ENCODE data around the gene FATE1. TPM values are rescaled to one million over a fixed set of nuclear protein-coding genes. Genes with fewer than 3 reads are reported as not detected.
A peak's percentile ranks its signal among the peaks of the same experiment; 100 is the strongest.
"Not testable (repeated sequence)": the region's sequence is repeated elsewhere in the genome, so short reads cannot be mapped to it uniquely, and the experiment has no call there.

The FATE1 gene
- total RNA-seq, 1 donor from 2014 or later: not detected

DNA sequence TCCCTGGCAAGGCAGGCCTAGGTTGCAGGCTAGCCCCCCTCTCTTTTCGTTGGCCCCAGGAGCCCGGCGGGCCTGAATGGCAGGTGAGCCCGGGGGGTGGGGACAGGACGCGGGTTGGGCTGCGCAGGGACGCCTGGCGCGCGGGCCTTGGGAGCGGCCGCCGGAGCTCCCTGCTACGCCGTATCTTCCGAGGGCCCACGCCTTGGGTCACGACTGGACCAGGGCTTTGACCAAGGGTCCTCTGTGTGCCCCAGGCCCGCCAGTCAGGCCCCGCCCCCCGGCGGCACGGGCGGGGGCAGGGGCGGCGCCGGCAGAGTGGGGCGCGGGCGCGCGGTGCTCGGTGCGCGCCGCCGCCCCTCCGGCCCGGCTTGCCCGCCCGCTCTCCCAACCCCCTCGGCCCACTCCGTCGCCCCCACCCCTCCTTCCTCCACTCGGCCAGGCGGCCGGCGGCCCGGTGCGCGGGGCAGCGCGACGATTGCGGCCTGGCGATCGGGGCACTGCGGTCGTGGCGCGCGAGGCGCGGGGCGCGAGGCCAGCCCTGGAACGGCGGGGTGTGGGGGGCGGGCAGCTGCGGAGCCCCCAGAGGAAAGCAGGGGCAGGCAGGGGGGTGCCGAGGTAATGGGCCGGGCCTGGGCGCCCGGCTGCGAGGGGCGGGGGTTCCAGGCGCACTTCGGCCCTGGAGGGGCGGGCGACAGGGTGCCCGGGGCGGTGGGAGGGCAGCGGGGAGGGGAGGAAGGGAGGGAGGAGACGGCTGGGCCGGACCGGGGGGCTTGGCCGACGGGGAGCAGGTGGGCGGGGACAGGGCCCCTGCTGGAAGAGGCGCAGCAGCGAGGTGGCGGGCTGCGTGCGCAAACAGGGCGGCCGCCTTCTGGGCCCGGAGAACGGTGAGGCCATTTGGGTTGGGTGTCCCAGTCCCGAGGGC lies 20.9 kb upstream of the FATE1 start, which contains the start of gene PRRG3:
Gene PRRG3, plus strand, starts transcription at position 798 of the 922 bp plus-strand sequence. CDS start 3,357 bp downstream, outside the sequence.
- H3K27me3 ChIP-seq (ENCODE audit: insufficient read depth, low read length): no peaks in the 10 kb centered on the region
- no peaks in the 10 kb centered on the region for H3K9me3 ChIP-seq (ENCODE audit: insufficient read depth, low read depth, low read length)
- no peaks in the 10 kb centered on the region for H3K79me2 ChIP-seq (ENCODE audit: insufficient read depth, low read length)
- no peaks in the 10 kb centered on the region for H3K4me1 ChIP-seq (ENCODE audit: insufficient read depth, low read length)
- H3K36me3 ChIP-seq (ENCODE audit: insufficient read depth, low read length): no peaks in the 10 kb centered on the region
- FAIRE-seq: no peak
- Mint-ChIP-seq H3K27me3 (ENCODE audit: low read depth, unreplicated experiment) (peaks cover 17% of the 10 kb centered on the region), H3K27ac (ENCODE audit: unreplicated experiment) (peak within 1 kb of the TSS; percentile 58), H3K4me3 (ENCODE audit: unreplicated experiment) (peak within 1 kb of the TSS; percentile 78), H3K36me3 (ENCODE audit: low read depth, unreplicated experiment) (no peaks in the 10 kb centered on the region), H3K4me1 (ENCODE audit: low read depth, unreplicated experiment) (peaks cover 5% of the 10 kb centered on the region), H3K9me3 (ENCODE audit: unreplicated experiment) (peaks cover 5% of the 10 kb centered on the region)
- TF ChIP-seq, protein P1, sequence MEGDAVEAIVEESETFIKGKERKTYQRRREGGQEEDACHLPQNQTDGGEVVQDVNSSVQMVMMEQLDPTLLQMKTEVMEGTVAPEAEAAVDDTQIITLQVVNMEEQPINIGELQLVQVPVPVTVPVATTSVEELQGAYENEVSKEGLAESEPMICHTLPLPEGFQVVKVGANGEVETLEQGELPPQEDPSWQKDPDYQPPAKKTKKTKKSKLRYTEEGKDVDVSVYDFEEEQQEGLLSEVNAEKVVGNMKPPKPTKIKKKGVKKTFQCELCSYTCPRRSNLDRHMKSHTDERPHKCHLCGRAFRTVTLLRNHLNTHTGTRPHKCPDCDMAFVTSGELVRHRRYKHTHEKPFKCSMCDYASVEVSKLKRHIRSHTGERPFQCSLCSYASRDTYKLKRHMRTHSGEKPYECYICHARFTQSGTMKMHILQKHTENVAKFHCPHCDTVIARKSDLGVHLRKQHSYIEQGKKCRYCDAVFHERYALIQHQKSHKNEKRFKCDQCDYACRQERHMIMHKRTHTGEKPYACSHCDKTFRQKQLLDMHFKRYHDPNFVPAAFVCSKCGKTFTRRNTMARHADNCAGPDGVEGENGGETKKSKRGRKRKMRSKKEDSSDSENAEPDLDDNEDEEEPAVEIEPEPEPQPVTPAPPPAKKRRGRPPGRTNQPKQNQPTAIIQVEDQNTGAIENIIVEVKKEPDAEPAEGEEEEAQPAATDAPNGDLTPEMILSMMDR (IDR thresholded peaks at IDR 0.05; ENCODE audit: insufficient read depth, low read depth, low read length): no peak
- no peak for TF ChIP-seq EZH2 (IDR thresholded peaks at IDR 0.05; ENCODE audit: insufficient read depth, low read length)
- H4K20me1 ChIP-seq (ENCODE audit: insufficient read depth, low read length): no peaks in the 10 kb centered on the region
- H2AFZ ChIP-seq (ENCODE audit: low read depth, low read length): no peak within 1 kb of the TSS
- no peak within 1 kb of the TSS for H3K9ac ChIP-seq (ENCODE audit: low read length)
- no peak within 1 kb of the TSS for H3K4me3 ChIP-seq (ENCODE audit: insufficient read depth, low read depth, low read length)
- no peak within 1 kb of the TSS for H3K27ac ChIP-seq (ENCODE audit: low read depth, low read length)
- H3K4me2 ChIP-seq (ENCODE audit: low read length): no peak within 1 kb of the TSS
- DNase-seq (ENCODE audit: low read depth): no peak

GRCh38 chrX:151695583-151696340 lies 20.1 kb upstream of the FATE1 start:
- Histone ChIP-seq H3K4me2 (ENCODE audit: low read length) (no peak overlapping the region), H3K4me1 (ENCODE audit: insufficient read depth, low read length) (no peaks in the 10 kb centered on the region), H3K79me2 (ENCODE audit: insufficient read depth, low read length) (no peaks in the 10 kb centered on the region), H4K20me1 (ENCODE audit: insufficient read depth, low read length) (no peaks in the 10 kb centered on the region), H3K27me3 (ENCODE audit: insufficient read depth, low read length) (no peaks in the 10 kb centered on the region), H3K9ac (ENCODE audit: low read length) (no peak overlapping the region), H2AFZ (ENCODE audit: low read depth, low read length) (no peak overlapping the region), H3K27ac (ENCODE audit: low read depth, low read length) (no peak overlapping the region), H3K9me3 (ENCODE audit: insufficient read depth, low read depth, low read length) (no peaks in the 10 kb centered on the region), H3K4me3 (ENCODE audit: insufficient read depth, low read depth, low read length) (no peak overlapping the region), H3K36me3 (ENCODE audit: insufficient read depth, low read length) (no peaks in the 10 kb centered on the region)
- Mint-ChIP-seq H3K9me3 (ENCODE audit: unreplicated experiment) (peaks cover 5% of the 10 kb centered on the region), H3K4me1 (ENCODE audit: low read depth, unreplicated experiment) (peaks cover 5% of the 10 kb centered on the region), H3K36me3 (ENCODE audit: low read depth, unreplicated experiment) (no peaks in the 10 kb centered on the region), H3K27me3 (ENCODE audit: low read depth, unreplicated experiment) (peaks cover 17% of the 10 kb centered on the region), H3K27ac (ENCODE audit: unreplicated experiment) (peak overlapping the region; percentile 58), H3K4me3 (ENCODE audit: unreplicated experiment) (peak overlapping the region; percentile 78)
- DNase-seq (ENCODE audit: low read depth) (no peak), FAIRE-seq (no peak)
- TF ChIP-seq, protein P1 (IDR thresholded peaks at IDR 0.05; ENCODE audit: insufficient read depth, low read depth, low read length): no peak
- TF ChIP-seq EZH2 (IDR thresholded peaks at IDR 0.05; ENCODE audit: insufficient read depth, low read length): no peak

DNA sequence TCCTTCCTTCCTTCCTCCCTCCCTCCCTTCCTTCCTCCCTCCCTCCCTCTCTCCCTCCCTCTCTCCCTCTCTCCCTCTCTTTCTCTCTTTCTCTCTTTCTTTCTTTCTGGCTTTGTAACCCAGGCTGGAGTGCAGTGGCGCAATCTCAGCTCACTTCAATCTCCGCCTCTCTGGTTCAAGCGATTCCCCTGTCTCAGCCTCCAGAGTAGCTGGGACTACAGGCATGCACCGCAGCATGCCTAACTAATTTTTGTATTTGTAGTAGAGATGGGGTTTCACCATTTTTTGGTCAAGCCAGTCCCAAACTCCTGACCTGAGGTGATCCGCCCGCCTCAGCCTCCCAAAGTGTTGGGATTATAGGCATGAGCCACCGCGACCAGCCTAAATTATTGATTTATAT lies 18.8 kb upstream of the FATE1 start:
- H3K27ac ChIP-seq (ENCODE audit: low read depth, low read length); H3K9ac ChIP-seq (ENCODE audit: low read length); H3K36me3 ChIP-seq (ENCODE audit: insufficient read depth, low read length); H3K36me3 Mint-ChIP-seq (ENCODE audit: low read depth, unreplicated experiment); H3K9me3 ChIP-seq (ENCODE audit: insufficient read depth, low read depth, low read length); H3K27ac Mint-ChIP-seq (ENCODE audit: unreplicated experiment); H2AFZ ChIP-seq (ENCODE audit: low read depth, low read length); H3K79me2 ChIP-seq (ENCODE audit: insufficient read depth, low read length); H3K4me3 ChIP-seq (ENCODE audit: insufficient read depth, low read depth, low read length); FAIRE-seq; H4K20me1 ChIP-seq (ENCODE audit: insufficient read depth, low read length); H3K4me2 ChIP-seq (ENCODE audit: low read length); H3K9me3 Mint-ChIP-seq (ENCODE audit: unreplicated experiment); H3K27me3 ChIP-seq (ENCODE audit: insufficient read depth, low read length); H3K4me1 ChIP-seq (ENCODE audit: insufficient read depth, low read length); DNase-seq (ENCODE audit: low read depth); H3K4me3 Mint-ChIP-seq (ENCODE audit: unreplicated experiment): not testable (repeated sequence)
- Mint-ChIP-seq H3K4me1 (ENCODE audit: low read depth, unreplicated experiment) (peaks cover 10% of the 10 kb centered on the region), H3K27me3 (ENCODE audit: low read depth, unreplicated experiment) (peaks cover 17% of the 10 kb centered on the region)
